Fibroblast of skin of left quadriceps (primary cell): ENCODE measurements around the gene KIR3DL2.
"Not testable (repeated sequence)": the region's sequence is repeated elsewhere in the genome, so short reads cannot be mapped to it uniquely, and the experiment has no call there.

Experiments used
- DNase-seq, 2 experiments: peaks; one replicate each; pipeline ENCODE4 v3.0.0-alpha.2; 2013; ENCODE audit warnings: low read depth in 2 of 2

Gene KIR3DL2

GRCh38 chr19:54850061-54850640 lies at the start of gene KIR3DL2:
Gene KIR3DL2 (plus strand): TSS chr19:54850443. CDS start chr19:54850476, 33 bp downstream.
- DNase-seq = not testable (repeated sequence)

GRCh38 chr19:54803410-54803809 lies 46.8 kb upstream of the KIR3DL2 start, which contains the start of gene KIR2DL4:
Gene KIR2DL4 (plus strand): TSS chr19:54803610. CDS start chr19:54803652, 42 bp downstream.
- DNase-seq = no peak

GRCh38 chr19:54804101-54804500 lies 46.1 kb upstream of the KIR3DL2 start:
- DNase-seq = no peak

DNA sequence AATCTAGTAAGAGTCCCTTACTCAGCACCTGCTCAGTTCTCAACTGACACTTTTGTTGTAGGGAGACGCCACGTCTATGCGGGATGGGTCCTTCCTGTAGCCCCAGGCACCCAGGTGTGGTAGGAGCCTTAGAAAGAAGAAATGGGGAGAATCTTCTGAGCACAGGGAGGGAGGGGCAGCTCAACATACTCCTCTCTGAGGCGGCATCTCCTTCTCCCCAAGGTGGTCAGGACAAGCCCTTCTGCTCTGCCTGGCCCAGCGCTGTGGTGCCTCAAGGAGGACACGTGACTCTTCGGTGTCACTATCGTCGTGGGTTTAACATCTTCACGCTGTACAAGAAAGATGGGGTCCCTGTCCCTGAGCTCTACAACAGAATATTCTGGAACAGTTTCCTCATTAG lies 45.7 kb upstream of the KIR3DL2 start:
- no peak for DNase-seq

GRCh38 chr19:54805665-54806515 lies 44.4 kb upstream of the KIR3DL2 start:
- no peak for DNase-seq

- no peak for DNase-seq
Measured at GRCh38 chr19:54806516-54806838, 43.8 kb upstream of the KIR3DL2 start.

DNA sequence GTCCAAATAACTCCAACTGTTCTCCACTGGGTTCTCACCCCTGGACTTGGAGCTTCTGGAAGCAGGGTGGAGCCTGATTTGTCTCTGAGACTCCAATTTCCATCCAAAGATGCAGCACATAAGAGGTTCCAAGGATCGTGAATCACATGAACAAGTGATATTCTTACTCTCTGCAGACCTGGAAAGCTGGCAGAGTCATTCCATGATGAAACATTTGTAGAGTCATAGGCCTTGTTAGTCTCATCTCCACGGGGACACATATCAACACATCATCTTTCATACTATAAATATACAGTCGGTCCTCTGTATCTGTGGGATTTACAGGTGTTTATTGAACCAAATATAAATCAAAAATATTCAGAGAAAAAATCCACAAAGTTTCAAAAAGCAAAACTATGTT lies 35.7 kb upstream of the KIR3DL2 start:
- DNase-seq = not testable (repeated sequence)

DNA sequence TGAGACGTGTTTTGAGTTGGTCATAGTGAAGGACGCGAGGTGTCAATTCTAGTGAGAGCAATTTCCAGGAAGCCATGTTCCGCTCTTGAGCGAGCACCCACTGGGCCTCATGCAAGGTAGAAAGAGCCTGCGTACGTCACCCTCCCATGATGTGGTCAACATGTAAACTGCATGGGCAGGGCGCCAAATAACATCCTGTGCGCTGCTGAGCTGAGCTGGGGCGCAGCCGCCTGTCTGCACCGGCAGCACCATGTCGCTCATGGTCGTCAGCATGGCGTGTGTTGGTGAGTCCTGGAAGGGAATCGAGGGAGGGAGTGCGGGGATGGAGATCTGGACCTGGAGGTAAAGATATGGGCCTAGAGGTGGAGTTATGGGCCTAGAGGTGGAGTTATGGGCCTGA lies 34.0 kb upstream of the KIR3DL2 start, which contains the start of gene KIR3DL1:
Gene KIR3DL1 (plus strand): TSS at position 218 of the 400 bp plus-strand sequence.
- not testable (repeated sequence) for DNase-seq

DNA sequence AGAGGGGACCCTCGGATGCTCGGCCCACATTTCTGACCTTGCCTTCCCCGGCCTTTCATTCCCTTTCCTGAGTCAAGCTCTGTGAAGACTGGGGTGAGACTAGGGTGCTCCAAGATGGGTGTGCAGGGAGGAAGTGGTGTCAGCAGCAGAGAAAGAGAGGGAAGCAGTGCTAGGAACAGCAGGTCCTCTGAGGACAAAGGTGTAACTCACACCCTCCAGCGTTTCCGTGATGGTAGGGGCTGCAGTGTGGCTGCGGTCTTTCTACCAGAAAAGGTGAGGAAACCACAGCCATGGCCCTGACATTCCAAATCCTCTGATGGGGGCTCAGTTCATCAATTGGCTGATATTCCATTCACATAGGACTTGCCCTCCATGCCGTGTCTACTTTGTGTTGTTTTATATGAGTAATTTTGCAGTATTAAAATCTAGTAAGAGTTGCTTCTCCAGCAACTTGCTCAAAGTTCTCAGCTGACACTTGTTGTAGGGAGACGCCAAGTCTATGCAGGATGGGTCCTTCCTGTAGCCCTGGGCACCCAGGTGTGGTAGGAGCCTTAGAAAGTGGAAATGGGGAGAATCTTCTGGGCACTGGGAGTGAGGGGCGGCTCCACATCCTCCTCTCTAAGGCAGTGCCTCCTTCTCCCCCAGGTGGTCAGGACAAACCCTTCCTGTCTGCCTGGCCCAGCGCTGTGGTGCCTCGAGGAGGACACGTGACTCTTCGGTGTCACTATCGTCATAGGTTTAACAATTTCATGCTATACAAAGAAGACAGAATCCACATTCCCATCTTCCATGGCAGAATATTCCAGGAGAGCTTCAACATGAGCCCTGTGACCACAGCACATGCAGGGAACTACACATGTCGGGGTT lies 32.3 kb upstream of the KIR3DL2 start:
- DNase-seq = no peak

DNA sequence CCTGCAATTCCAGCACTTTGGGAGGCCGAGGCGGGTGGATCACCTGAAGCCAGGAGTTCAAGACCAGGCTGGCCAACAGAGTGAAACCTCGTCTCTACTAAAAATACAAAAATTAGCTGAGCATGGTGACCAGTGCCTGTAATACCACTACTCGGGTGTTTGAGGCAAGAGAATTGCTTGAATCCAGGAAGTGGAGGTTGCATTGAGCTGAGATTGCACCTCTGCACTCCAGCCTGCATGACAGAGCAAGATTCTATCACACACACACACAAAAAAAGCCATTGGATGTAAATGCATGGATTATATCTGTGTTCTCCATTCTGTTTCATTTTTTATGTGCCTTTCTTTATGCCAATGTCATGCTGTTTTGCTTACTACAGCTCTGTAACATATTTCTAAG lies 25.8 kb upstream of the KIR3DL2 start:
- DNase-seq = not testable (repeated sequence)

- not testable (repeated sequence) for DNase-seq
Measured at GRCh38 chr19:54825326-54825725, 24.9 kb upstream of the KIR3DL2 start.

DNA sequence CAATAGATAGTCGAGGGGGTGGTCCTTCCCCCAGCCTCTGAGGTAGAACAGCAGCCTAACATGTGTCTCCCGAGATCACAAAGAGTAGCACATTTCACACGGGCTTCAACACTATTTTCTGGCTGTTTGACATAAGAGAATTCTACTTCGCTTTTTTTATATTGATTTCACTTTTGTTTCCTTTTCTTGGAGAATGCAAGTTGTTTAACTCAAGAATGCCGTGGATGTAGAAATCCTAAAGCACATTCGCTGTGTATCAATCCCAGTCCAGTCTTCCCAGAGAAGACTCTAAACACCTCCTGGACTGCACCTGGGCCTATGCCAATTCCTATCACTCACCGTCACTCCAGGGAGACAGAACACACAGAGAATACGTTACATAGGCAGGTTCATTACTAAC lies 22.2 kb upstream of the KIR3DL2 start:
- DNase-seq = not testable (repeated sequence)

GRCh38 chr19:54832496-54832895 lies 17.7 kb upstream of the KIR3DL2 start, which contains the start of gene KIR2DS4:
Gene KIR2DS4 (plus strand): TSS chr19:54832676.
- not testable (repeated sequence) for DNase-seq

DNA sequence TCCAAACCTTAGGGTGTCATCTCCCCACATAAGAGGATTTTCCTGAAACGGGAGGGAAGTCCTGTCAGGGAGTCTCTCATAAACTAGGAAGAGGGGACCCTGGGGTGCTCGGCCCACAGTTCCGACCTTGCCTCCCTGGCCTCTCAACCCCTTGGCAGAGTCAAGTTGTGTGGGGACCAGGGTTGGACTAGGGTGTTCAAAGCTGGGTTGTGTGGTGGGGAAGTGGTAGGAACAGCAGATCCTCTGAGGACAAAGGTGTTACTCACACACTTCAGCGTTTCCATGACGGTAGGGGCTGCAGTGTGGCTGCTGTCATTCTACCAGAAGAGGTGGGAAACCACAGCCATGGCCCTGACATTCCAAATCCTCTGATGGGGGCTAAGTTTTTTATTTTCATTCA lies 15.1 kb upstream of the KIR3DL2 start:
- DNase-seq = not testable (repeated sequence)

GRCh38 chr19:54837522-54837921 lies 12.7 kb upstream of the KIR3DL2 start:
- DNase-seq = not testable (repeated sequence)

- not testable (repeated sequence) for DNase-seq
Measured at GRCh38 chr19:54843171-54843570, 7.1 kb upstream of the KIR3DL2 start.

DNA sequence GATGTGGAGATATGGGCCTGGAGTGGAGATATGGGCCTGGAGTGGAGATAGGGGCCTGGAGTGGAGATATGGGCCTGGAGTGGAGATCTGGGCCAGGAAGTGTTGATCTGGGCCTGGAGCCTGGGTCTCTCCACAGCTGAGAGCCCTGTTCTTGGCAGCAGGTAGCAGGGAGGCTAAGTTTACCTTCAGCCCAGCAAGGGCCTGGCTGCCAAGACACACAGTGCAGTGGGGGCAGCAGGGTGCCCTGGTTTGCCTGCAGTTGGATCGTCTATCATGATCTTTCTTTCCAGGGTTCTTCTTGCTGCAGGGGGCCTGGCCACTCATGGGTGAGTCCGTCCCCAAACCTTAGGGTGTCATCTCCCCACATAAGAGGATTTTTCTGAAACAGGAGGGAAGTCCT lies 687 bp downstream of the KIR3DL2 start:
- DNase-seq = no peak

DNA sequence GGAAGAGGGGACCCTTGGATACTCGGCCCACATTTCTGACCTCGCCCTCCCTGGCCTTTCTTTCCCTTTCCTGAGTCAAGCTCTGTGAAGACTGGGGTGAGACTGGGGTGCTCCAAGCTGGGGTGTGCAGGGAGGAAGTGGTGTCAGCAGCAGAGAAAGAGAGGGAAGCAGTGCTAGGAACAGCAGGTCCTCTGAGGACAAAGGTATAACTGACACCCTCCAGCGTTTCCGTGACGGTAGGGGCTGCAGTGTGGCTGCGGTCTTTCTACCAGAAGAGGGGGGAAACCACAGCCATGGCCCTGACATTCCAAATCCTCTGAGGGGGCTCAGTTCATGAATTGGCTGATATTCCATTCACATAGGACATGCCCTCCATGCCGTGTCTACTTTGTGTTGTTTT lies 1.1 kb downstream of the KIR3DL2 start:
- no peak for DNase-seq

- not testable (repeated sequence) for DNase-seq
Measured at GRCh38 chr19:54855241-54855640, 5.0 kb downstream of the KIR3DL2 start.

DNA sequence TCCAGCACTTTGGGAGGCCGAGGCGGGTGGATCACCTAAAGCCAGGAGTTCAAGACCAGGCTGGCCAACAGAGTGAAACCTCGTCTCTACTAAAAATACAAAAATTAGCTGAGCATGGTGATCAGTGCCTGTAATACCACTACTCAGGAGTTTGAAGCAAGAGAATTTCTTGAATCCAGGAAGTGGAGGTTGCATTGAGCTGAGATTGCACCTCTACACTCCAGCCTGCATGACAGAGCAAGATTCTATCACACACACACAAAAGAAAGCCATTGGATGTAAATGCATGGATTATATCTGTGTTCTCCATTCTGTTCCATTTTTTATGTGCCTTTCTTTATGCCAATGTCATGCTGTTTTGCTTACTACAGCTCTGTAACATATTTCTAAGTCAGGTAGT lies 8.2 kb downstream of the KIR3DL2 start:
- not testable (repeated sequence) for DNase-seq

DNA sequence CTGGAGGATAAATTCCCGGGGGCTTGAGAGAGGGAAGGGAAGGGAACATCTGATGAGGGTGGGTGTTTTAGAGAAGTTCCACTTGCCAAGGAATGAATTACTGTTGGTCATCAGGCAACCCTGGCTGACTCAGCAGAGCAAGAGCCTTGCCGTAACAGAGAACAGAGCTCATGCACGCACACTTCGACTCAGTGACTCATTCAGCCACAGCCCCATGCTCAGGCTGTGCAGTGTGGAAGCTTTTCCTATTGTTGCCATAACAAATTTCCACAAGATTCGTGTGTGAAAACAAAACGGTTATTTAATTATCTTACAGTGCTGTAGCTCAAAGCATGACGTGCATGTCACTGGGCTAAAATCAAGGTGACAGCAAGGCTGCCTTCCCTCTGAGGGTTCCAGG lies 9.2 kb downstream of the KIR3DL2 start:
- not testable (repeated sequence) for DNase-seq

DNA sequence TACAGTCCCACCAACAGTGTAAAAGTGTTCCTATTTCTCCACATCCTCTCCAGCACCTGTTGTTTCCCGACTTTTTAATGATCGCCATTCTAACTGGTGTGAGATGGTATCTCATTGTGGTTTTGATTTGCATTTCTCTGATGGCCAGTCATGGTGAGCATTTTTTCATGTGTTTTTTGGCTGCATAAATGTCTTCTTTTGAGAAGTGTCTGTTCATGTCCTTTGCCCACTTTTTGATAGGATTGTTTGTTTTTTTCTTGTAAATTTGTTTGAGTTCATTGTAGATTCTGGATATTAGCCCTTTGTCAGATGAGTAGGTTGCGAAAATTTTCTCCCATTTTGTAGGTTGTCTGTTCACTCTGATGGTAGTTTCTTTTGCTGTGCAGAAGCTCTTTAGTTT lies 13.2 kb downstream of the KIR3DL2 start:
- DNase-seq = not testable (repeated sequence)
